ENCODE measurements around the gene HAUS6. TPM values are rescaled to one million over a fixed set of nuclear protein-coding genes. Genes with fewer than 3 reads are reported as not detected.
"Not testable (repeated sequence)": the region's sequence is repeated elsewhere in the genome, so short reads cannot be mapped to it uniquely, and the experiment has no call there.

Gene HAUS6, protein sequence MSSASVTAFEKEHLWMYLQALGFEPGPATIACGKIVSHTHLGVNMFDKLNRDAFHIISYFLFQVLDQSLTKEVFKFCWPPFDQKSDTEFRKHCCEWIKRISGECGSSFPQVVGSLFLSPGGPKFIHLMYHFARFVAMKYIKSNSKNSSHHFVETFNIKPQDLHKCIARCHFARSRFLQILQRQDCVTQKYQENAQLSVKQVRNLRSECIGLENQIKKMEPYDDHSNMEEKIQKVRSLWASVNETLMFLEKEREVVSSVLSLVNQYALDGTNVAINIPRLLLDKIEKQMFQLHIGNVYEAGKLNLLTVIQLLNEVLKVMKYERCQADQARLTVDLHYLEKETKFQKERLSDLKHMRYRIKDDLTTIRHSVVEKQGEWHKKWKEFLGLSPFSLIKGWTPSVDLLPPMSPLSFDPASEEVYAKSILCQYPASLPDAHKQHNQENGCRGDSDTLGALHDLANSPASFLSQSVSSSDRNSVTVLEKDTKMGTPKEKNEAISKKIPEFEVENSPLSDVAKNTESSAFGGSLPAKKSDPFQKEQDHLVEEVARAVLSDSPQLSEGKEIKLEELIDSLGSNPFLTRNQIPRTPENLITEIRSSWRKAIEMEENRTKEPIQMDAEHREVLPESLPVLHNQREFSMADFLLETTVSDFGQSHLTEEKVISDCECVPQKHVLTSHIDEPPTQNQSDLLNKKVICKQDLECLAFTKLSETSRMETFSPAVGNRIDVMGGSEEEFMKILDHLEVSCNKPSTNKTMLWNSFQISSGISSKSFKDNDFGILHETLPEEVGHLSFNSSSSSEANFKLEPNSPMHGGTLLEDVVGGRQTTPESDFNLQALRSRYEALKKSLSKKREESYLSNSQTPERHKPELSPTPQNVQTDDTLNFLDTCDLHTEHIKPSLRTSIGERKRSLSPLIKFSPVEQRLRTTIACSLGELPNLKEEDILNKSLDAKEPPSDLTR
- 18.3 TPM for total RNA-seq (ENCODE audit: unreplicated experiment)
- long read RNA-seq, full-length matches to known transcripts: 1 of 4 reads
- long read RNA-seq, partial matches to known transcripts: 3 of 4 reads
- long read RNA-seq, other reads (novel, unspliced or antisense): 0 of 4 reads

DNA sequence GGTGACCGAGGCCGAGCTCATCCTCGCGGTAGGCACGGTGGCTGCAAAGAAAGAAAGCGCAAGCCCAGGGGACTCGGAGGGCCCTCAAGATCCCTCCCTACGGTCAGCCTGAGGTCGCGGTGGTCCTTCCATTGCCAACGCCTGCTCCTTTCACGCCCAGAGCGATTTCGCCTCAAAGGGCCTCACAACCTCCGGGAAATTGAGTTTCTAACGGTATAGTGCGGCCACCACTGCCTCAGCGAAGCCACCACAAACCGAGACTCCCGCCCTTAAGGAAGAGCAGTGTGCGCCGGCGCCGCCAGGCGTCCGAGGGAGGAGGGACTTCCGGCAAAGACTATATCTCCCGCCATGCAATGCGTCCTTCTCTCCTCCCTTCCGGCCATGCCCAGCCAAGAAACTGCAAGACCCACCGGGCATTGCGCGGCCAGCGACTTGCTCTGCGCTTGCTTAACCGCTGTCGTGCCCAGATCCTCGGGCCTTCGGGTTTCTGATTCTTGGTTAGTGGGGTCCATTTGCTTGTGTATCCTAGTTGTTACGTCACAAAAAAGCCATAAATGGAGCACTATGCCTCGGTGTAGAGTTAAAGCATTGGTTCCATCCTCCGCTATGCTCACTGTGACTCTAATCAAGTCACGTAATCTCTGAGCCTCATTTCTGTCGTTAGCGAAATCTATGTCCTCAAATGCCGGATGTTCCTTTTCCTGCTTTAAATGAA lies at the start of gene HAUS6:
Gene HAUS6 (minus strand): TSS at position 274 of the 715 bp plus-strand sequence. CDS start 253 bp downstream, at position 21.
- TF ChIP-seq, protein P1, sequence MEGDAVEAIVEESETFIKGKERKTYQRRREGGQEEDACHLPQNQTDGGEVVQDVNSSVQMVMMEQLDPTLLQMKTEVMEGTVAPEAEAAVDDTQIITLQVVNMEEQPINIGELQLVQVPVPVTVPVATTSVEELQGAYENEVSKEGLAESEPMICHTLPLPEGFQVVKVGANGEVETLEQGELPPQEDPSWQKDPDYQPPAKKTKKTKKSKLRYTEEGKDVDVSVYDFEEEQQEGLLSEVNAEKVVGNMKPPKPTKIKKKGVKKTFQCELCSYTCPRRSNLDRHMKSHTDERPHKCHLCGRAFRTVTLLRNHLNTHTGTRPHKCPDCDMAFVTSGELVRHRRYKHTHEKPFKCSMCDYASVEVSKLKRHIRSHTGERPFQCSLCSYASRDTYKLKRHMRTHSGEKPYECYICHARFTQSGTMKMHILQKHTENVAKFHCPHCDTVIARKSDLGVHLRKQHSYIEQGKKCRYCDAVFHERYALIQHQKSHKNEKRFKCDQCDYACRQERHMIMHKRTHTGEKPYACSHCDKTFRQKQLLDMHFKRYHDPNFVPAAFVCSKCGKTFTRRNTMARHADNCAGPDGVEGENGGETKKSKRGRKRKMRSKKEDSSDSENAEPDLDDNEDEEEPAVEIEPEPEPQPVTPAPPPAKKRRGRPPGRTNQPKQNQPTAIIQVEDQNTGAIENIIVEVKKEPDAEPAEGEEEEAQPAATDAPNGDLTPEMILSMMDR (IDR thresholded peaks at IDR 0.05; ENCODE audit: partially characterized antibody, unreplicated experiment): peak; percentile 68
- peak within 1 kb of the TSS; percentile 95 for H3K4me3 Mint-ChIP-seq (ENCODE audit: unreplicated experiment)
- peak; percentile 93 for DNase-seq

DNA sequence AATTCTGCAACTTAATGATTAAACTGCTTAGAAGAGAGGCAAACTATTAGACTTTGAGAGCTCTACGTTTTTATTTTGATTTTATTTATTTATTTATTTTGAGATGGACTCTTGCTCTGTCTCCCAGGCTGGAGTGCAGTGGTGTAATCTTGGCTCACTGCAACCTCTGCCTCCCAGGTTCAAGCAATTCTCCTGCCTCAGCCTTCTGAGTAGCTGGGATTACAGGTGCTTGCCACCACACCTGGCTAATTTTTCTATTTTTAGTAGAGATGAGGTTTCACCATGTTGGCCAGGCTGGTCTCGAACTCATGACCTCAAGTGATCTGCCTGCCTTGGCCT lies 49.4 kb upstream of the HAUS6 start:
- not testable (repeated sequence) for H3K4me1 Mint-ChIP-seq (ENCODE audit: low read depth, unreplicated experiment); DNase-seq; H3K9me3 Mint-ChIP-seq (ENCODE audit: unreplicated experiment); H3K27me3 Mint-ChIP-seq (ENCODE audit: unreplicated experiment); H3K4me3 Mint-ChIP-seq (ENCODE audit: unreplicated experiment); H3K27ac Mint-ChIP-seq (ENCODE audit: unreplicated experiment); H3K36me3 Mint-ChIP-seq (ENCODE audit: unreplicated experiment)

More for the DNA sequence above, at the start of gene HAUS6:
- H3K9me3 Mint-ChIP-seq (ENCODE audit: unreplicated experiment): no peaks in the 10 kb centered on the region
- H3K4me1 Mint-ChIP-seq (ENCODE audit: low read depth, unreplicated experiment): peaks cover 4% of the 10 kb centered on the region
- peak within 1 kb of the TSS; percentile 90 for H3K27ac Mint-ChIP-seq (ENCODE audit: unreplicated experiment)
- peaks cover 2% of the 10 kb centered on the region for H3K27me3 Mint-ChIP-seq (ENCODE audit: unreplicated experiment)
- no peaks in the 10 kb centered on the region for H3K36me3 Mint-ChIP-seq (ENCODE audit: unreplicated experiment)

DNA sequence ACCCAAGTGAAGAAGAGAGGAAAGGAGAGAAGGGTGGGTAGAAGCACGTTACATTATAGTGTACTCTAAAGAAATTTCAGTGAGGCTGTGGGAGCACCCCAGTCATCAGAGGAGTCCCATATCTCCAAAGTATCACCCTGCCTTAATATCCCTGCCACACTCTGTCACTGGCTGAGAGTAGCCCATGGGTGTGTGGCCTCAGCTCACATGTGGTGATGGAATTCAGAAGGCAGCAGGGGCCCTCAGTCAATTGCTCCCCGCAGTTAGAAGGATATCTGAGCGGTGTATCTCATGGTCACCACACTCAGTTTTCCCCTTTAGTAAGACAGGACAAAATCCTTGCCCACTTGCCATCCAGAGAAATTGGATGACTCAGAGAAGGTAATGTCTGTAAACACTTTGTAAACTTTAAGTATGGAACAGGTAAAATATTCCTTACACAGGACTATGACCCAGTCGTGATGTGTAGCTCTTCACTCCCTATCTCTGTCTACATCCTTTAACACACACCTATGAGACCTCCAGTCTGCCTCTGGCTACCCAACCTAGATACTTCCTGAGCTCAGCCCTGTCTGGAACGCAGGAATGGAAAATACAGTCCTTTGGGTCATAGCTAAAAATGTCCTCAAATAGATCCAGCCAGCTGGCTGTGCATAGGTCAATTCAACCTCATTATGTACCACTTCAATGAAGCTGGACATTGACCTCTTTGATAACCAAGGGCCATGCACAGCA lies 48.9 kb upstream of the HAUS6 start:
- DNase-seq: no peak
- no peak overlapping the region for H3K4me3 Mint-ChIP-seq (ENCODE audit: unreplicated experiment)
- H3K27me3 Mint-ChIP-seq (ENCODE audit: unreplicated experiment): peaks cover 2% of the 10 kb centered on the region
- no peak overlapping the region for H3K27ac Mint-ChIP-seq (ENCODE audit: unreplicated experiment)
- peaks cover 6% of the 10 kb centered on the region for H3K36me3 Mint-ChIP-seq (ENCODE audit: unreplicated experiment)
- no peaks in the 10 kb centered on the region for H3K4me1 Mint-ChIP-seq (ENCODE audit: low read depth, unreplicated experiment)
- H3K9me3 Mint-ChIP-seq (ENCODE audit: unreplicated experiment): no peaks in the 10 kb centered on the region
- TF ChIP-seq, protein P1 (IDR thresholded peaks at IDR 0.05; ENCODE audit: partially characterized antibody, unreplicated experiment): no peak

DNA sequence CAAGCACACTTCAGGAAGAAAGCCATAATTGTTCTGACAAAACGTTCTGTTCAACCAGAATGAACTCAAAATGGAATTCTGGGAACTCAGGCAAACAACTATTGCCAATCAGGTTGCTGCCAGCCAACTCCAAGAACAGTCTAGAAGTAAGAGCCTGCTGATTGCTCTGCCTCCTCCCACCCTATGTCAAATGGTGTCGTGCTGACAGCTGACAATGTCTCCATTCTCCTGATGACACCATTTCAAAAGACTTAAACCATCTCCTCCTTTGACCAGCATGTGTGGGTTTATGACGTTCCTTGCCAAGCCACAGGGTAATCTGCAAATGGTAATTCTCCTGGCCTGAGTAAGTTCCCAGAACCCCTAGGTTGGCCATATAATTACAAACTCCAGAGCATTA lies 46.5 kb upstream of the HAUS6 start:
- TF ChIP-seq, protein P1 (IDR thresholded peaks at IDR 0.05; ENCODE audit: partially characterized antibody, unreplicated experiment): no peak
- DNase-seq: no peak
- no peaks in the 10 kb centered on the region for H3K4me1 Mint-ChIP-seq (ENCODE audit: low read depth, unreplicated experiment)
- no peaks in the 10 kb centered on the region for H3K9me3 Mint-ChIP-seq (ENCODE audit: unreplicated experiment)
- H3K36me3 Mint-ChIP-seq (ENCODE audit: unreplicated experiment): peaks cover 6% of the 10 kb centered on the region
- no peak overlapping the region for H3K4me3 Mint-ChIP-seq (ENCODE audit: unreplicated experiment)
- no peak overlapping the region for H3K27ac Mint-ChIP-seq (ENCODE audit: unreplicated experiment)
- peaks cover 2% of the 10 kb centered on the region for H3K27me3 Mint-ChIP-seq (ENCODE audit: unreplicated experiment)
